IMR-90 (cell line): ENCODE results near the gene IFT43.

Source experiments
- CTCF ChIP-seq: conservative IDR thresholded peaks from 2 replicates; pipeline ENCODE4 v1.5.1; 2012; ENCODE audit warnings: mild to moderate bottlenecking, low read depth, low read length, improper control_type of control experiment
- ELK1 ChIP-seq: fragments of 150-350 bp; IDR thresholded peaks from 2 replicates; pipeline ENCODE4 v1.6.1; 2016; ENCODE audit warnings: low read depth, mild to moderate bottlenecking, low read length, moderate library complexity, borderline replicate concordance
- MXI1 ChIP-seq: IDR thresholded peaks from 2 replicates; pipeline ENCODE4 v1.6.1; 2012; ENCODE audit warnings: low read depth, mild to moderate bottlenecking, low read length, moderate library complexity, borderline replicate concordance
- POLR2A ChIP-seq: IDR thresholded peaks from 2 replicates; pipeline ENCODE4 v1.6.1; 2012; ENCODE audit warnings: mild to moderate bottlenecking, low read depth, low read length
- RAD21 ChIP-seq: IDR thresholded peaks from 2 replicates; pipeline ENCODE4 v1.6.1; 2012; ENCODE audit warnings: low read length, improper control_type of control experiment
- RFX5 ChIP-seq: IDR thresholded peaks from 2 replicates; pipeline ENCODE4 v1.8.0; 2012; ENCODE audit warnings: low read depth, mild to moderate bottlenecking, low read length, moderate library complexity
- USF2 ChIP-seq: fragments of 150-350 bp; IDR thresholded peaks from 2 replicates; pipeline ENCODE4 v1.6.1; 2017; ENCODE audit warnings: mild to moderate bottlenecking, antibody characterized with exemption, low read length, low read depth

- TF ChIP-seq CTCF (no peak), USF2 (no peak), RFX5 (no peak), ELK1 (no peak), POLR2A (no peak), MXI1 (no peak), RAD21 (no peak)
Measured at GRCh38 chr14:75969126-75969525, 16.4 kb upstream of the IFT43 start.
